OCI-LY1 (cell line): ENCODE results near the gene STX5.

Experiments used
- H2AFZ ChIP-seq: fragments of 200-600 bp; sonication (generic), shearing (Covaris generic); 2 replicates; pipeline ENCODE4 v1.6.0; 2014; ENCODE audit warnings: antibody characterized with exemption, mild to moderate bottlenecking, low read length
- H3F3A ChIP-seq: fragments of 200-600 bp; sonication (generic), shearing (Covaris generic); 2 replicates; pipeline ENCODE4 v1.6.0; 2014; ENCODE audit warnings: mild to moderate bottlenecking, antibody characterized with exemption, low read length, moderate library complexity; ENCODE audit not compliant: insufficient read depth
- H3K27ac ChIP-seq: fragments of 200-600 bp; sonication (generic); 2 replicates; pipeline ENCODE4 v1.5.1; 2014; ENCODE audit warnings: low read length, mixed run types, mild to moderate bottlenecking, low read depth; ENCODE audit not compliant: poor library complexity, severe bottlenecking
- H3K27me3 ChIP-seq: fragments of 200-600 bp; sonication (generic); 2 replicates; pipeline ENCODE4 v1.6.0; 2014; ENCODE audit warnings: antibody characterized with exemption, mild to moderate bottlenecking, low read length, moderate library complexity; ENCODE audit not compliant: insufficient read depth
- H3K36me3 ChIP-seq: fragments of 200-600 bp; sonication (generic); 2 replicates; pipeline ENCODE4 v1.6.1; 2014; ENCODE audit warnings: mild to moderate bottlenecking, antibody characterized with exemption, low read length, moderate library complexity, mixed read lengths; ENCODE audit not compliant: insufficient read depth
- H3K4me1 ChIP-seq: fragments of 200-600 bp; sonication (generic); 2 replicates; pipeline ENCODE4 v1.5.1; 2014; ENCODE audit warnings: mild to moderate bottlenecking, low read length, moderate library complexity; ENCODE audit not compliant: insufficient read depth, severe bottlenecking
- H3K4me2 ChIP-seq: fragments of 200-600 bp; sonication (generic), shearing (Covaris generic); 2 replicates; pipeline ENCODE4 v1.6.1; 2014; ENCODE audit warnings: low read length
- H3K4me3 ChIP-seq: fragments of 200-600 bp; sonication (generic); 2 replicates; pipeline ENCODE4 v1.5.1; 2014; ENCODE audit warnings: low read length, low read depth, mild to moderate bottlenecking, mixed read lengths; ENCODE audit not compliant: poor library complexity, severe bottlenecking
- H3K79me2 ChIP-seq: fragments of 200-600 bp; shearing (Covaris generic); 2 replicates; pipeline ENCODE4 v1.6.1; 2016; ENCODE audit warnings: mixed run types, low read length, mixed read lengths; ENCODE audit not compliant: insufficient read depth
- H3K9ac ChIP-seq: fragments of 200-600 bp; sonication (generic), shearing (Covaris generic); 2 replicates; pipeline ENCODE4 v1.6.1; 2014; ENCODE audit warnings: mild to moderate bottlenecking, low read length, mixed read lengths
- H3K9me2 ChIP-seq: fragments of 200-600 bp; sonication (generic), shearing (Covaris generic); 2 replicates; pipeline ENCODE4 v1.6.1; 2014; ENCODE audit warnings: low read depth, mild to moderate bottlenecking, low read length, mixed read lengths
- H3K9me3 ChIP-seq: fragments of 200-600 bp; shearing (Covaris generic); 2 replicates; pipeline ENCODE4 v1.6.1; 2014; ENCODE audit warnings: low read length, mixed read lengths
- H4K20me1 ChIP-seq: fragments of 200-600 bp; sonication (generic), shearing (Covaris generic); 2 replicates; pipeline ENCODE4 v1.6.0; 2016; ENCODE audit warnings: mild to moderate bottlenecking, low read length; ENCODE audit not compliant: insufficient read depth
- CTCF ChIP-seq: fragments of 200-600 bp; sonication (generic), shearing (Covaris generic); IDR thresholded peaks from 2 replicates; pipeline ENCODE4 v1.5.1; 2017; ENCODE audit warnings: mild to moderate bottlenecking, antibody characterized with exemption, low read length, moderate library complexity, mixed read lengths
- EZH2 ChIP-seq: fragments of 200-600 bp; sonication (generic), shearing (Covaris generic); IDR thresholded peaks from 2 replicates; pipeline ENCODE4 v1.8.0; 2017; ENCODE audit warnings: borderline replicate concordance, mixed run types, mild to moderate bottlenecking, antibody characterized with exemption, low read length, moderate library complexity, mixed read lengths

Gene STX5

GRCh38 chr11:62810748-62811147 lies 21.1 kb downstream of the STX5 start:
- no peak for TF ChIP-seq EZH2
- no peak for TF ChIP-seq CTCF
- no peaks in the 10 kb centered on the region for H3F3A ChIP-seq
- no peaks in the 10 kb centered on the region for H3K9me2 ChIP-seq
- no peak overlapping the region for H3K4me3 ChIP-seq
- no peaks in the 10 kb centered on the region for H4K20me1 ChIP-seq
- no peak overlapping the region for H2AFZ ChIP-seq
- no peak overlapping the region for H3K4me2 ChIP-seq
- H3K4me1 ChIP-seq = peaks cover 21% of the 10 kb centered on the region
- no peaks in the 10 kb centered on the region for H3K27me3 ChIP-seq
- H3K27ac ChIP-seq = no peak overlapping the region
- peaks cover 7% of the 10 kb centered on the region; the same call in 1 of the 2 replicates for H3K36me3 ChIP-seq
- no peaks in the 10 kb centered on the region for H3K79me2 ChIP-seq
- no peak overlapping the region for H3K9ac ChIP-seq
- no peaks in the 10 kb centered on the region for H3K9me3 ChIP-seq

GRCh38 chr11:62806611-62807121 lies 25.2 kb downstream of the STX5 start:
- Histone ChIP-seq H3K4me1 (peaks cover 36% of the 10 kb centered on the region), H3K9me2 (no peaks in the 10 kb centered on the region), H2AFZ (no peak overlapping the region), H3K79me2 (peaks cover 17% of the 10 kb centered on the region), H3K9me3 (no peaks in the 10 kb centered on the region), H3F3A (no peaks in the 10 kb centered on the region), H3K27ac (peak overlapping the region; percentile 76), H3K36me3 (peaks cover 20% of the 10 kb centered on the region), H3K27me3 (no peaks in the 10 kb centered on the region), H3K4me2 (peak overlapping the region; percentile 89), H4K20me1 (no peaks in the 10 kb centered on the region), H3K4me3 (peak overlapping the region; percentile 97), H3K9ac (peak overlapping the region; percentile 87)
- TF ChIP-seq CTCF (no peak), EZH2 (no peak)

GRCh38 chr11:62805961-62806441 lies 25.9 kb downstream of the STX5 start:
- TF ChIP-seq EZH2 (no peak), CTCF (no peak)
- no peak overlapping the region for H2AFZ ChIP-seq

More at GRCh38 chr11:62805961-62806441, 25.9 kb downstream of the STX5 start:
- Histone ChIP-seq H3K27me3 (no peaks in the 10 kb centered on the region), H3K4me3 (peak overlapping the region; percentile 97), H3F3A (no peaks in the 10 kb centered on the region), H3K9me3 (no peaks in the 10 kb centered on the region), H3K27ac (peak overlapping the region; percentile 76), H3K36me3 (peaks cover 26% of the 10 kb centered on the region), H3K9me2 (no peaks in the 10 kb centered on the region), H3K4me2 (peak overlapping the region; percentile 89), H3K79me2 (peaks cover 17% of the 10 kb centered on the region), H4K20me1 (no peaks in the 10 kb centered on the region), H3K4me1 (peaks cover 36% of the 10 kb centered on the region), H3K9ac (peak overlapping the region; percentile 87)
